MCF 10A (cell line): ENCODE data around the gene POC1B. TPM values are rescaled to one million over a fixed set of nuclear protein-coding genes. Genes with fewer than 3 reads are reported as not detected.
A peak's percentile ranks its signal among the peaks of the same experiment; 100 is the strongest.

Experiments
- BruUV-seq: library from RNA; stranded (reverse); fragments of 400-500 nt; replicated peaks from 2 replicates; lab custom pipeline; 2021; lab: Mats Ljungman, UMichigan
- CTCF ChIA-PET: fragments of 300-600 bp; sonication (Branson Sonifier 250); formaldehyde crosslinking; extraction: SDS; loops from one replicate; lab custom pipeline; 2021; ENCODE audit warnings: antibody characterized with exemption, inconsistent platforms; lab: Yijun Ruan, JAX
- POLR2A ChIA-PET: fragments of 300-600, 350-650 bp; sonication (Branson Sonifier 250); formaldehyde crosslinking; extraction: SDS; loops from one replicate; lab custom pipeline; 2020; ENCODE audit warnings: antibody characterized with exemption, inconsistent platforms; lab: Yijun Ruan, JAX
- DNase-seq: peaks from one replicate; pipeline ENCODE4 v3.0.0-alpha.2; 2018; ENCODE audit not compliant: unreplicated experiment
- H3K27ac Mint-ChIP-seq: one replicate; pipeline ENCODE4 v1.8.0; 2022; ENCODE audit warnings: mild to moderate bottlenecking, low read depth, mixed read lengths; ENCODE audit not compliant: unreplicated experiment
- H3K27me3 Mint-ChIP-seq: one replicate; pipeline ENCODE4 v1.8.0; 2022; ENCODE audit warnings: mixed read lengths; ENCODE audit not compliant: insufficient read depth, unreplicated experiment
- H3K36me3 Mint-ChIP-seq: one replicate; pipeline ENCODE4 v1.8.0; 2022; ENCODE audit warnings: mild to moderate bottlenecking, moderate library complexity, mixed read lengths; ENCODE audit not compliant: insufficient read depth, unreplicated experiment
- H3K4me1 Mint-ChIP-seq: one replicate; pipeline ENCODE4 v1.8.0; 2022; ENCODE audit warnings: mixed read lengths; ENCODE audit not compliant: insufficient read depth, unreplicated experiment
- H3K4me3 Mint-ChIP-seq: one replicate; pipeline ENCODE4 v1.8.0; 2022; ENCODE audit warnings: mild to moderate bottlenecking, moderate library complexity, mixed read lengths; ENCODE audit not compliant: unreplicated experiment
- H3K9me3 Mint-ChIP-seq: one replicate; pipeline ENCODE4 v1.8.0; 2022; ENCODE audit warnings: mixed read lengths; ENCODE audit not compliant: unreplicated experiment
- intact Hi-C: fragments of 100-400 bp; cut with micrococcal nuclease; formaldehyde crosslinking; loops from 2 replicates; pipeline ENCODE4 v1.14.1; 2022
- total RNA-seq: library from RNA; stranded (reverse); gene quantifications from 2 replicates; pipeline ENCODE4 v1.2.3, GENCODE V29; 2022
- TF ChIP-seq, protein P1 (sequence below): fragments of 200-600 bp; IDR thresholded peaks from one replicate; pipeline ENCODE4 v1.8.0; 2022; ENCODE audit warnings: antibody characterized with exemption, mild to moderate bottlenecking; ENCODE audit not compliant: unreplicated experiment

The POC1B gene
- total RNA-seq, 1 experiment from 2014 or later, result 14.8 TPM

DNA sequence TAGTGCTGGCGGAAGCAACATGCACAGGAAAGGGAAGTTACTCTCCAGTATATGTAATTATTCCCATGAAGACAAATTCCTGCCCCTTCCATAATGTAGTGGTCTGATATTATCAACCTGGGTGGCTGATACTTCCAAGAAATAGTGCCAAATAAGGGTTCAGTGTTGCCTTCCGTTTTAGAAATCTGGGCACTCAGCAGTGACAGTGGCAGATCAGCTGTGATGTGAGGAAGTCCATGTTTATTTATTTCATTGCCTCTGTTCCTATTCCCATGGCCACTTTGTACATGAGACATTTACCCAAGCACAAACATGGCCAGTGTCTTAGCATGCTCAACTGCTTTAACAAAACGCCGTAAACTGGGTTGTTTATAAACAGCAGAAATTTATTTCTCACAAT, 20.3 kb upstream of the POC1B start:
- intact Hi-C loops, result loop anchor here (10.0 kb wide), 1 partner anchor 1149 kb away; no protein-coding TSS in a partner anchor
- BruUV-seq, result no TSS peak
- CTCF ChIA-PET, result interaction anchor here (0.6 kb wide), 1 partner anchor 1782 kb away, joined by 3 read pairs; no protein-coding TSS in a partner anchor

DNA sequence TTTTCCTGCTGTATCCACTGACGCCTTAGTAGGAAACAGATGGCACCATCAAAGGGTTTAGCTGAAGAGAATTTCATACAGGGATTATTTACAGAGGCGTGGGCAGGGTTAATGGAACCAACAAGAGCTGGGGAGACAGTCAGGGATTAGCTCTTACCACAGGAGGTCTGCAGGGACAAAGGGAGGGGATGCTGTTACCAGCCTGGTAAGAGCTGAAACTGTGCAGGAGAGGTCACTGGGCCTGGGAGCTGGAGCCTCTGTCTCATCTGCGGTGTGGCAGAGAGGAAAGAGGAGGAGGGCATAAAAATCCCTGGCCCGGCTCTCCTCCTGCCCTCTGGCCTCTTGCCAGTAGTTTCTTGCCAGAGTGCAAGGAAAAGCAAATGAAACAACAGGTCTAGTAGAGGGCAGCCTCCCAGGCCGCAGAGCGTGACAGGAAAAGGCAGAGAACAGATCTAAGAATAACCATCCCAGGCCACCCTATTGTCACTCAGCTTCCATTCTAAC, 18.9 kb upstream of the POC1B start:
- Mint-ChIP-seq H3K9me3 (no peaks in the 10 kb centered on the region), H3K4me1 (peaks cover 34% of the 10 kb centered on the region), H3K27me3 (no peaks in the 10 kb centered on the region), H3K4me3 (no peak overlapping the region), H3K36me3 (no peaks in the 10 kb centered on the region), H3K27ac (no peak overlapping the region)
- ChIA-PET POLR2A (interaction anchor here (0.6 to 3.1 kb wide), 6 partner anchors 12 to 1377 kb away, joined by 3 to 21 read pairs (median 4); partner anchors contain the start of gene ATP2B1), CTCF (interaction anchor here (0.6 to 3.3 kb wide), 17 partner anchors 8 to 1416 kb away, joined by 3 to 31 read pairs (median 4); partner anchors contain the start of gene ATP2B1)
- intact Hi-C loops, result loop anchor here (5.0 to 10.0 kb wide), 2 partner anchors 403 to 1150 kb away; no protein-coding TSS in a partner anchor
- no TSS peak for BruUV-seq
- TF ChIP-seq, protein P1, sequence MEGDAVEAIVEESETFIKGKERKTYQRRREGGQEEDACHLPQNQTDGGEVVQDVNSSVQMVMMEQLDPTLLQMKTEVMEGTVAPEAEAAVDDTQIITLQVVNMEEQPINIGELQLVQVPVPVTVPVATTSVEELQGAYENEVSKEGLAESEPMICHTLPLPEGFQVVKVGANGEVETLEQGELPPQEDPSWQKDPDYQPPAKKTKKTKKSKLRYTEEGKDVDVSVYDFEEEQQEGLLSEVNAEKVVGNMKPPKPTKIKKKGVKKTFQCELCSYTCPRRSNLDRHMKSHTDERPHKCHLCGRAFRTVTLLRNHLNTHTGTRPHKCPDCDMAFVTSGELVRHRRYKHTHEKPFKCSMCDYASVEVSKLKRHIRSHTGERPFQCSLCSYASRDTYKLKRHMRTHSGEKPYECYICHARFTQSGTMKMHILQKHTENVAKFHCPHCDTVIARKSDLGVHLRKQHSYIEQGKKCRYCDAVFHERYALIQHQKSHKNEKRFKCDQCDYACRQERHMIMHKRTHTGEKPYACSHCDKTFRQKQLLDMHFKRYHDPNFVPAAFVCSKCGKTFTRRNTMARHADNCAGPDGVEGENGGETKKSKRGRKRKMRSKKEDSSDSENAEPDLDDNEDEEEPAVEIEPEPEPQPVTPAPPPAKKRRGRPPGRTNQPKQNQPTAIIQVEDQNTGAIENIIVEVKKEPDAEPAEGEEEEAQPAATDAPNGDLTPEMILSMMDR, result no peak
- DNase-seq, result peak; percentile 61

More for the DNA sequence above, 20.3 kb upstream of the POC1B start:
- TF ChIP-seq, protein P1, result no peak
- POLR2A ChIA-PET, result no interaction called here
- H3K4me1 Mint-ChIP-seq, result peaks cover 34% of the 10 kb centered on the region
- H3K4me3 Mint-ChIP-seq, result no peak overlapping the region
- no peaks in the 10 kb centered on the region for H3K27me3 Mint-ChIP-seq
- H3K27ac Mint-ChIP-seq, result no peak overlapping the region
- H3K9me3 Mint-ChIP-seq, result no peaks in the 10 kb centered on the region
- DNase-seq, result no peak
- H3K36me3 Mint-ChIP-seq, result no peaks in the 10 kb centered on the region

DNA sequence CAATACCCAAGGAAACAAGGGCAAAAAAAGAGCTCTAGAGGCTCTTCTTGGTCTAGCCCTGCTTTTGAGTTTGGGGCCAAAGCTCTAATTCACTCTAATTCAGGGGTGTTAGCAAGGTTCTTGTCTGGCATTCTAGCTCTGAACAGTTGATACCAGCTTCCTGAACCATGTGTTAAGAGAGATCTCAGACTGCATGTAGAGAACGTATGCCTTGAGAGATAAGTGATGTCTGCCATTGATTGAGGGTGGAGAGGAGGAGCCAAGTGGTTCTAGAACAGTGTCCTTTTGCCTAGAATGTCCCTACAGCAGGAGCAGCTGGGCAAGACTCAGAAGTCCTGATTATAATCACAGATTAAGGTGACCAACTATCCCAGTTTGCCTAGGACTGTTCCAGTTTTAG, 18.2 kb upstream of the POC1B start:
- BruUV-seq, result no TSS peak
- TF ChIP-seq, protein P1, result no peak
- CTCF ChIA-PET, result interaction anchor here (0.6 to 3.3 kb wide), 32 partner anchors 8 to 1417 kb away, joined by 3 to 31 read pairs (median 4); partner anchors contain the start of gene ATP2B1
- Mint-ChIP-seq H3K4me1 (peaks cover 34% of the 10 kb centered on the region), H3K36me3 (no peaks in the 10 kb centered on the region), H3K4me3 (no peak overlapping the region), H3K9me3 (no peaks in the 10 kb centered on the region), H3K27me3 (no peaks in the 10 kb centered on the region), H3K27ac (no peak overlapping the region)
- intact Hi-C loops, result loop anchor here (5.0 to 10.0 kb wide), 2 partner anchors 403 to 1151 kb away; no protein-coding TSS in a partner anchor
- POLR2A ChIA-PET, result interaction anchor here (0.6 to 3.1 kb wide), 6 partner anchors 13 to 1378 kb away, joined by 3 to 21 read pairs (median 4); partner anchors contain the start of gene ATP2B1
- no peak for DNase-seq

DNA sequence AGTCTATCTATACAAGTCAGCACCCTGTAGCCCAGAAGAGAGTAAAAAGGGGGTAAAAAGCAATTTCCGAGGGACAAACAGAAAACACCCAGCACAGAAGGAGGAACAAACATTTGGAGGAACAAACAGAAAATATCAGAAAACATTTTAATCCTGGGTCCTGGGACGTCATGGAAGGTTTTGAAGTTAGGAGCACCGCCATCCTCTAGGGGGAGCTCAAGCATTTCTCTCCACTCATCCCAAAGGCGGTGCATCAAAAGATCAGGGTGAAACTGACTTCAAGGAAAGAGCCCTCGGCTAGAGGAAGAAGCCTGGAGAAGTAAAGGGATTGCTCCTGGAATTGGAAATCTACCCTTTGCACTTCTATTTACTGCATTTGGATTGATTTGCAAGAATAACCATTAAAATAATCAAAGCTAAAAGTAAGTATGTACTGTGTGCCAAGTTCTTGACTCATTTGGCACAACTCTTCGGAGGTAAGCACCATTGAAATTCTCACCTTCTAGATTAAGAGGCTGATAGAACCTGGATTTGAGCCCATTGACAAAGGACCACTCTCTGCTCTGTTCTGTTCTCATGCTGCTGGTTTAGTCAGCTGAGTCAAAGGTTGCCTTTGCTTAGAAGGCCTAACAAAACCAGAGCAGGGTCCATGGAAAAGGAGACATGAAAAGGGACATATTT, 17.2 kb upstream of the POC1B start:
- POLR2A ChIA-PET, result interaction anchor here (0.7 to 3.1 kb wide), 8 partner anchors 75 to 1392 kb away, joined by 3 to 21 read pairs (median 3); partner anchors contain the start of gene ATP2B1
- Mint-ChIP-seq H3K36me3 (no peaks in the 10 kb centered on the region), H3K27me3 (no peaks in the 10 kb centered on the region), H3K4me3 (no peak overlapping the region), H3K9me3 (no peaks in the 10 kb centered on the region), H3K27ac (no peak overlapping the region), H3K4me1 (peaks cover 34% of the 10 kb centered on the region)
- TF ChIP-seq, protein P1, result peak; percentile 89
- intact Hi-C loops, result loop anchor here (1.0 to 10.0 kb wide), 7 partner anchors 166 to 1398 kb away; no protein-coding TSS in a partner anchor
- CTCF ChIA-PET, result interaction anchor here (0.5 to 3.3 kb wide), 42 partner anchors 9 to 1398 kb away, joined by 3 to 31 read pairs (median 4); partner anchors contain the start of gene ATP2B1
- BruUV-seq, result no TSS peak
- peak; percentile 87 for DNase-seq
